Neuronal stem cell (in vitro differentiated cells): Measurements from ENCODE around the gene NPPA.

ENCODE experiments used
- DNase-seq: peaks from one replicate; pipeline ENCODE4 v3.0.0-alpha.2; 2013; ENCODE audit warnings: low spot score
- H2AFZ ChIP-seq: one replicate; pipeline ENCODE4 v1.6.1; 2013; ENCODE audit warnings: mild to moderate bottlenecking, low read length, inconsistent platforms
- H2AK5ac ChIP-seq: 2 replicates; pipeline ENCODE4 v1.6.1; 2013; ENCODE audit warnings: low read depth, mild to moderate bottlenecking, inconsistent platforms, low read length, moderate library complexity, mixed read lengths
- H2BK120ac ChIP-seq: 2 replicates; pipeline ENCODE4 v1.6.1; 2013; ENCODE audit warnings: low read depth, mild to moderate bottlenecking, inconsistent platforms, low read length, moderate library complexity, mixed read lengths
- H2BK12ac ChIP-seq: one replicate; pipeline ENCODE4 v1.6.1; 2013; ENCODE audit warnings: low read length, inconsistent platforms
- H2BK15ac ChIP-seq: 2 replicates; pipeline ENCODE4 v1.6.1; 2013; ENCODE audit warnings: mild to moderate bottlenecking, low read length, inconsistent platforms, mixed read lengths
- H2BK5ac ChIP-seq: one replicate; pipeline ENCODE4 v1.6.1; 2013; ENCODE audit warnings: inconsistent platforms, mild to moderate bottlenecking, low read length, moderate library complexity
- H3K14ac ChIP-seq: one replicate; pipeline ENCODE4 v1.6.1; 2013; ENCODE audit warnings: low read length, inconsistent platforms
- H3K18ac ChIP-seq: 2 replicates; pipeline ENCODE4 v1.6.1; 2013; ENCODE audit warnings: low read length, inconsistent platforms
- H3K23ac ChIP-seq: 2 replicates; pipeline ENCODE4 v1.6.1; 2013; ENCODE audit warnings: low read depth, mild to moderate bottlenecking, mixed read lengths, low read length, inconsistent platforms; ENCODE audit not compliant: poor library complexity
- H3K27ac ChIP-seq: replicated peaks from 3 replicates; pipeline ENCODE4 v1.5.1; 2013; ENCODE audit warnings: low read length, inconsistent platforms
- H3K27me3 ChIP-seq, 3 experiments: 2 replicates each; pipeline ENCODE4 v1.6.1; 2013; ENCODE audit warnings: low read length in 3 of 3, mild to moderate bottlenecking in 2 of 3, inconsistent platforms in 1 of 3, low read depth in 1 of 3, mixed read lengths in 1 of 3, moderate library complexity in 1 of 3; ENCODE audit not compliant: control insufficient read depth in 3 of 3, insufficient read depth in 3 of 3
- H3K36me3 ChIP-seq, 2 donors: replicated peaks in 1 of 2; 2 replicates each; pipeline ENCODE4 v1.6.1; 2013; ENCODE audit warnings: low read length in 2 of 2; ENCODE audit not compliant: control insufficient read depth in 2 of 2, insufficient read depth in 2 of 2
- H3K4ac ChIP-seq: 2 replicates; pipeline ENCODE4 v1.6.1; 2013; ENCODE audit warnings: inconsistent platforms, mild to moderate bottlenecking, low read length, moderate library complexity
- H3K4me1 ChIP-seq, 2 donors: 1 replicate in 1 of 2; 2 replicates in 1 of 2; pipeline ENCODE4 v1.6.1; 2013; ENCODE audit warnings: low read length in 2 of 2, low read depth in 1 of 2; ENCODE audit not compliant: control insufficient read depth in 2 of 2, insufficient read depth in 1 of 2
- H3K4me2 ChIP-seq: one replicate; pipeline ENCODE4 v1.6.1; 2013; ENCODE audit warnings: mild to moderate bottlenecking, low read length, inconsistent platforms; ENCODE audit not compliant: insufficient read depth, poor library complexity, severe bottlenecking
- H3K4me3 ChIP-seq, 2 donors: 2 replicates each; pipeline ENCODE4 v1.5.1; 2013; ENCODE audit warnings: low read length in 2 of 2, mild to moderate bottlenecking in 2 of 2, inconsistent platforms in 1 of 2, moderate library complexity in 1 of 2
- H3K79me1 ChIP-seq: one replicate; pipeline ENCODE4 v1.6.1; 2013; ENCODE audit warnings: low read depth, mild to moderate bottlenecking, inconsistent platforms, low read length, moderate library complexity
- H3K9ac ChIP-seq: one replicate; pipeline ENCODE4 v1.6.1; 2013; ENCODE audit warnings: mild to moderate bottlenecking, low read depth, low read length, inconsistent platforms; ENCODE audit not compliant: poor library complexity
- H3K9me3 ChIP-seq, 2 donors: replicated peaks in 1 of 2; 2 replicates each; pipeline versions ENCODE3 to v1.6.1; 2013; ENCODE audit warnings: low read length in 2 of 2, mild to moderate bottlenecking in 2 of 2, inconsistent platforms in 1 of 2, low read depth in 1 of 2, mixed read lengths in 1 of 2, moderate library complexity in 1 of 2; ENCODE audit not compliant: control insufficient read depth in 2 of 2, insufficient read depth in 1 of 2
- H4K8ac ChIP-seq: one replicate; pipeline ENCODE4 v1.6.1; 2013; ENCODE audit warnings: low read depth, mild to moderate bottlenecking, inconsistent platforms, low read length, moderate library complexity
- H4K91ac ChIP-seq: one replicate; pipeline ENCODE4 v1.6.1; 2013; ENCODE audit warnings: low read length, low read depth, mild to moderate bottlenecking, inconsistent platforms; ENCODE audit not compliant: poor library complexity
- WGBS, 2 donors: extraction: QIAGEN DNeasy Blood & Tissue Kit; methylation state at CpG; one replicate each; pipeline ENCODE4 v1.1.7; 2013; ENCODE audit warnings: missing lambda C conversion rate in 2 of 2, mixed read lengths in 1 of 2; ENCODE audit not compliant: insufficient read length in 2 of 2, insufficient replicate concordance in 1 of 2; ENCODE audit errors: extremely low coverage in 2 of 2; 5-methylcytosine and 5-hydroxymethylcytosine counted together

Gene NPPA

DNA sequence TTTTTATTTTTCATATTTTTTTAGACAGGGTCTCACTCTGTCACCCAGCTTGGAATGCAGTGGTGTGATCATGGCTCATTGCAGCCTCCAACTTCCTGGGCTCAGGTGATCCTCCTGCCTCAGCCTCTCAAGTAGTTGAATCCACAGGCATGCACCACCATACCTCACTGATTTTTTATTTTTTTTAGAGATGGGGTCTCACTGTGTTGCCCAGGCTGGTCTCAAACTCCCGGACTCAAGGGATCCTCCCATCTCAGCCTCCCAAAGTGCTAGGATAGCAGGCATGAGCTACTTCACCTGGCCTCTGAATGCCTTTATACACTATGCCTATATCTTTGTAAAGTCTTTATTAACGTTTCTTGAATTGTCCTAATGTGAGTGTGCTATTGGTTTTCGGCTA, 21.5 kb upstream of the NPPA start:
- no CpG with 5 or more reads among the region's 3 CpGs for WGBS, 2 donors
- H2BK5ac ChIP-seq = no peak overlapping the region

DNA sequence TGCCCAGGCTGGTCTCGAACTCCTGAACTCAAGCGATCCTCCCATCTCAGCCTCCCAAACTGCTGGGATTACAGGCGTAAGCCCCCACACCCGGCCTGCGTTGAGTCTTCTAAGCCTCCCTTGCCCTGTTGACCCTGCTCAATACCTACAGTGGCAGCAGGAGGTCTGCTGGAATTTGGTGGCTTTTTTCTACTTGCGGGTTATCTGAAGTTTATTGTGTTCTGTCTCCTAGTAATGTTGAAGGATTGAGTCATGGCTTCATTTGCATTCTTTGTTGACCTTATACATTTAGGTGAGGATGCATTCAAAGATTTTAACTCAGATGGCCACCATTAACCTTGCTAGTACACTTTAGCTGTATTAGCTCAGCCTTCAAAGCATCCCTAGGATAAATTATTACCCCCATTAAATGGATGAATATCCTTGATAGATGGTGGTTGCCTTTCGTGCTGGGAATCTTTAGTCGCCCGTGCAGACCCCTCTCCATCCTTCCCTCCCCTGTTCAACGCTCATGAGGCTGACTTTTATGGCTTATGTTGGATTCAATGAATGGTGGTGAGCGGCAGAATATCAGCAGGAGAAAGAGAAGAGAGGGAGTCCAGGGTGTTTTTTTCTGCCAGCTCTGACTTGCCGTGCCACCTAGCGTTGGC, 20.9 kb upstream of the NPPA start:
- Histone ChIP-seq H2AFZ (no peak overlapping the region), H3K79me1 (no peaks in the 10 kb centered on the region), H3K4me1 (no peaks in the 10 kb centered on the region), H3K27me3 (peaks cover 0 to 3% (median 0%) of the 10 kb centered on the region in 3 experiments), H4K8ac (no peak overlapping the region), H3K36me3 (no peaks in the 10 kb centered on the region), H3K27ac (no peak overlapping the region), H3K9me3 (no peaks in the 10 kb centered on the region), H3K14ac (no peak overlapping the region), H2BK12ac (no peak overlapping the region), H3K4me3 (no peak overlapping the region), H3K9ac (no peak overlapping the region), H3K4ac (no peak overlapping the region), H3K23ac (no peak overlapping the region), H3K18ac (no peak overlapping the region), H3K4me2 (no peak overlapping the region), H4K91ac (no peak overlapping the region), H2BK15ac (no peak overlapping the region), H2BK5ac (no peak overlapping the region), H2AK5ac (no peak overlapping the region), H2BK120ac (no peak overlapping the region)
- no CpG with 5 or more reads among the region's 13 CpGs for WGBS, 2 donors
- no peak for DNase-seq

More for the DNA sequence above, 21.5 kb upstream of the NPPA start:
- H2BK12ac ChIP-seq = no peak overlapping the region
- H3K9ac ChIP-seq = no peak overlapping the region
- no peaks in the 10 kb centered on the region for H3K4me1 ChIP-seq
- H3K36me3 ChIP-seq = no peaks in the 10 kb centered on the region
- no peak overlapping the region for H3K18ac ChIP-seq
- H4K8ac ChIP-seq = no peak overlapping the region
- no peak overlapping the region for H3K4me2 ChIP-seq
- H3K27me3 ChIP-seq = peaks cover 0 to 6% (median 0%) of the 10 kb centered on the region in 3 experiments
- H2BK15ac ChIP-seq = no peak overlapping the region
- no peak overlapping the region for H4K91ac ChIP-seq
- H3K4ac ChIP-seq = no peak overlapping the region
- H3K27ac ChIP-seq = no peak overlapping the region
- DNase-seq = no peak
- no peak overlapping the region for H2AFZ ChIP-seq
- no peak overlapping the region for H3K14ac ChIP-seq
- no peak overlapping the region for H2AK5ac ChIP-seq
- no peak overlapping the region for H3K23ac ChIP-seq
- H2BK120ac ChIP-seq = no peak overlapping the region
- no peaks in the 10 kb centered on the region for H3K9me3 ChIP-seq
- no peak overlapping the region for H3K4me3 ChIP-seq
- no peaks in the 10 kb centered on the region for H3K79me1 ChIP-seq

DNA sequence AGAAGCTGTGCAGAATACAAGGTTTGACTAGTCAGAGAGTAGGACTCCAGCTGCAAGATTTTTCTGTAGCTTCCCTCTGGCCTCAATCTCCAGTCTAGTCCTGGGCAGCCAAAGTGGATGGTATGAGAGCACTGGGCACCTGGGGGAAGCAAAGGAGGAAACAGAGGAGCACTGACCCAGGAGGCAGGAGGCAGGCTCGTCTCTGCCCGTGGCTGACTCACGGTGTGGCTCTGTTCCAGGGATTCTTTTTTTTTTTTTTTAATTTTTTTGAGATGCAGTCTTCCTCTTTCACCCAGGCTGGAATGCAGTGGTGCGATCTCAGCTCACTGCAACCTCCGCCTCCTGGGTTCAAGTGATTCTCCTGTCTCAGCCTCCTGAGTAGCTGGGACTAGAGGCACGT, 15.3 kb upstream of the NPPA start:
- DNase-seq = no peak

DNA sequence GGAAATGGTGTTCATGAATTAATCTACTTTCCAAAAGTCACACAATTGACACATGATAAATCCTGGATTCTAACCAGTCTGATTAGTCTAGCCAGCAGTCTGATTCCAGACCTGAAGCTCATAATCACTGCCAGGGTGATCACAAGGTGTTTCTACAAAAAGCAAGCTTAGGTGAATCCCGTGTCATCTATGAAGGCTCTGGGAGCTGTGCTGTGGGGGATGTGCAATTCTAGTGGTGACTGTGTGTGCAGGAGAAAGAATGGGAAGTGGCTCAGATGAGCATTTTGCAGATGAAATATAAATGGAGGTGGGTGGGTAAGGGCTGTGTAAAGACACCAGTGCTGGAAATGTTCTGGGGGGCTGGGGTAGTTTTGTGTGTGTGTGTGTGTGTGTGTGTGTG, 13.0 kb upstream of the NPPA start:
- no peak overlapping the region for H4K91ac ChIP-seq
- no peak overlapping the region for H3K14ac ChIP-seq
- H2BK12ac ChIP-seq = no peak overlapping the region
- H4K8ac ChIP-seq = no peak overlapping the region
- no CpG with 5 or more reads among the region's 1 CpG for WGBS, 2 donors
- no peak overlapping the region for H3K27ac ChIP-seq
- H3K9me3 ChIP-seq = no peaks in the 10 kb centered on the region
- no peak for DNase-seq
- no peak overlapping the region for H2BK5ac ChIP-seq
- no peaks in the 10 kb centered on the region for H3K79me1 ChIP-seq
- H2BK120ac ChIP-seq = no peak overlapping the region
- H3K4me2 ChIP-seq = no peak overlapping the region
- no peak overlapping the region for H3K23ac ChIP-seq
- H2AFZ ChIP-seq = no peak overlapping the region
- peaks cover 0 to 53% (median 17%) of the 10 kb centered on the region in 3 experiments for H3K27me3 ChIP-seq
- H2AK5ac ChIP-seq = no peak overlapping the region
- H3K9ac ChIP-seq = no peak overlapping the region
- no peak overlapping the region for H3K4ac ChIP-seq
- H3K36me3 ChIP-seq = no peaks in the 10 kb centered on the region
- H3K4me3 ChIP-seq = no peak overlapping the region
- no peak overlapping the region for H3K18ac ChIP-seq
- H3K4me1 ChIP-seq = peaks cover 3% of the 10 kb centered on the region in 2 donors
- no peak overlapping the region for H2BK15ac ChIP-seq

More for the DNA sequence above, 15.3 kb upstream of the NPPA start:
- Histone ChIP-seq H3K23ac (no peak overlapping the region), H3K27ac (no peak overlapping the region), H3K4ac (no peak overlapping the region), H3K27me3 (peaks cover 0 to 38% (median 12%) of the 10 kb centered on the region in 3 experiments), H3K4me2 (no peak overlapping the region), H2BK5ac (no peak overlapping the region), H4K91ac (no peak overlapping the region), H3K9ac (no peak overlapping the region), H3K4me1 (peaks cover 3% of the 10 kb centered on the region in 2 donors), H3K9me3 (no peaks in the 10 kb centered on the region), H3K36me3 (no peaks in the 10 kb centered on the region), H2AK5ac (no peak overlapping the region), H2BK120ac (no peak overlapping the region), H2BK15ac (no peak overlapping the region), H4K8ac (no peak overlapping the region), H3K14ac (no peak overlapping the region), H2AFZ (no peak overlapping the region), H3K18ac (no peak overlapping the region), H3K4me3 (no peak overlapping the region), H2BK12ac (no peak overlapping the region), H3K79me1 (no peaks in the 10 kb centered on the region)
- no CpG with 5 or more reads among the region's 6 CpGs for WGBS, 2 donors
